Measurements from ENCODE around the gene SLC22A1.
"Not testable (repeated sequence)": the region's sequence is repeated elsewhere in the genome, so short reads cannot be mapped to it uniquely, and the experiment has no call there.

Gene SLC22A1

DNA sequence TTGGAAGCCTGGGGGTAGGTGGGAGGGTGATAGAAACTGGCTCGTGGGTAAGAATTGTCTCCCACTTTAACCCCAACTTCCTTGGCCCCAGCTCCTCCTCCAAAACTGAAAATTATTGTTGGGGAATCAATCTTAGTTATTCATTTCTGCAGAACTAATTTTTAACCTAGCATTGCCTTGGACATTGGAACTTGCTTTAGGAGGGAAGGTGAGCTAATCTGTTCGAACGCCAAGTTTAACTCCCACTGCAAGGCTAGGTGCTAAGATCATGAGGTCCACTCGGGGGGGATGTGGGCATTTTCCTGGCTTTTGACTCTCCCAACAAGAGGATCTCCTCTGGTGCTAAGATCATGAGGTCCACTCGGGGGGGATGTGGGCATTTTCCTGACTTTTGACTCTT, 3.5 kb downstream of the SLC22A1 start:
- DNase-seq, result not testable (repeated sequence)

DNA sequence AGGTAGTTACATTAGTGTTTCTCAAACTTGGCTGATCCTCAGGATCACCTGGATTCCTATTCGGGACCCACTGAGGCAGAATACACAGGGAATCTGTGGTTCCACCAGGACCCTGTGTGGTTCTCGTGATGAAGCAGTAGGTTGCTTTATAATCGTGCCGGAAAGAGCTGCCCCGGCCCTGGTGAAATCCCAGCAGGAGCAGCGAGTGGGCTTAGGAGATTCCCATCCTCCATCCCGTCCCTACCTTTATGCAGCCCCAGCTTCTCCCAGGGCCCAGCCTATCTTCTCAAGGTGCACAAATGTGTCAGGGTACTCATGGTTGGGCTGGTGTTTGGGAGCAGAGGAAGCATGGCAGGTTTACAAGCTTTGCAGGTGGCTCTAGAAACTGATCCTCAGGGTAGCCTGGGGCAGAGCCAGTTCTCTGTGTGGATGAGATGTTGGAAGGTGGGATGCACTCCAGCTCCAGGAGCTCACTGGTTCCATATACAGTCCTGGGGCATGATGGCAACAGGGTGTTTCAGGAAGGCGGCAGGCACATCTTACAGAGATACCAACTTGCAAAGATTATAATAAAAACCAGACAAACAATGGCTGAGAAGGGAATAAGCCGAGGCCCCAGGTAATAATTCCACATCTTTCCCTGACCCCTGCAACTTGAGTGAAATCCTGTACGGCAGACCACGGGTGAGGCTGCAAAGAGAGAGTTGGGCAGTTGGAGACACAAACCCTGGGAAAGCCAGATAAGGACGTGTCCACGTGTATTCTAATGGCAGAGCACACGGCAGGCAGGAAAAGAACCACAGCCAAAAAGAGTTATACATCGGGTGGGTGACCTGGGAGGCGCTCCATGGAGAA, 5.9 kb downstream of the SLC22A1 start:
- no peak for DNase-seq

DNA sequence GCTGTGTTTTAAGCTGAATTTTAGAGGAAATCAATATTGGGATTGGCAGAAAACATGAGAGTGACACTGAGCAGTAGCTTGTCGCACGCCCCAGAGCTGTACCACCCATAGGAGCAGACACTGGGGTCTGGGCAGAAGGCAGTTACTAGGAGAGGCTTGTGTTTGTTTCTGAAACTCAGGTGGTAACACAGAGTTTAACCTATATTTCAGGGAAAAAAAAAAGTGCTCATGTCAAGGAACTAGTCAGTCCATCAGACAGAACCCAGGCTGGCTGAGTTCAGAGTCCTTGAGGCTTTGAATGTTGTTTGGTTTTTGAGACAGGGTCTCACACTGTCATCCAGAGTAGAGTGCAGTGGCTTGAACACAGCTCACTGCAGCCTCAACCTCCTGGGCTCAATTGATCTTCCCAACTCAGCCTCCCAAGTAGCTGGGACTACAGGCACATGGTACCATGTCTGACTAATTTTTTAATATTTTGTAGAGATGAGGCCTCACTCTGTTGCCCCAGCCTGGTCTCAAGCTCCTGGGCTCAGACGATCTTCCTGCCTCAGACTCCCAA, 6.6 kb downstream of the SLC22A1 start:
- DNase-seq, result no peak

DNA sequence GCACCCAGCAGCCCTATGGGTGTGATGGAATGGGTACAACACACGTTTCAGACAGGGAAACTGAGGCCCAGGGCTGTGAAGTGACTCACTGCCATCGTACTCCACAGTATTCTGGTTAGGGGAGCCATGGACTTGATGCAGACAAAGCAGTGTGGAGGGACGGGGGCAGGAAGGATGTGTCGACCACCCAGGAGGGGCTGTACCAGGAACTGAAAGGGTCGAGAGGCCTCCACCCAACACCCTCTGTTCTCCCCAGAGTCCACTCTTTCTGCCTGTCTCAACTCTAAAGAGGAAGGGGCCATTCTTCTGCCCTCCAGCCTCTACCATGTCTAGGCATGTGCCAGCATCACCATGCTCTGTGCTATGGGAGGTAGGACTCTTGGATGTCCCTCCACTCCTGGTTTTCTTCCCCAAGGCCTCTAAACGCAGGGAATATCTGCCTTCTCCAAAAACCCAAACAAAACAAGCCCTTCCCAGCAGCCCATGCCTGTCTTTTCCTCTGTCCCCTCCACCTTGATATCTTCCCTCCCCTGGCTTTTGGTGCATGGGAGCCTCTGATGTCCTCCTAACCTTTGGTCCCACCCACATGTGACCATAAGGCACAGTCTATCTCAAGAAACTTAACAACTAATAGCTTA, 7.4 kb downstream of the SLC22A1 start:
- no peak for DNase-seq

DNA sequence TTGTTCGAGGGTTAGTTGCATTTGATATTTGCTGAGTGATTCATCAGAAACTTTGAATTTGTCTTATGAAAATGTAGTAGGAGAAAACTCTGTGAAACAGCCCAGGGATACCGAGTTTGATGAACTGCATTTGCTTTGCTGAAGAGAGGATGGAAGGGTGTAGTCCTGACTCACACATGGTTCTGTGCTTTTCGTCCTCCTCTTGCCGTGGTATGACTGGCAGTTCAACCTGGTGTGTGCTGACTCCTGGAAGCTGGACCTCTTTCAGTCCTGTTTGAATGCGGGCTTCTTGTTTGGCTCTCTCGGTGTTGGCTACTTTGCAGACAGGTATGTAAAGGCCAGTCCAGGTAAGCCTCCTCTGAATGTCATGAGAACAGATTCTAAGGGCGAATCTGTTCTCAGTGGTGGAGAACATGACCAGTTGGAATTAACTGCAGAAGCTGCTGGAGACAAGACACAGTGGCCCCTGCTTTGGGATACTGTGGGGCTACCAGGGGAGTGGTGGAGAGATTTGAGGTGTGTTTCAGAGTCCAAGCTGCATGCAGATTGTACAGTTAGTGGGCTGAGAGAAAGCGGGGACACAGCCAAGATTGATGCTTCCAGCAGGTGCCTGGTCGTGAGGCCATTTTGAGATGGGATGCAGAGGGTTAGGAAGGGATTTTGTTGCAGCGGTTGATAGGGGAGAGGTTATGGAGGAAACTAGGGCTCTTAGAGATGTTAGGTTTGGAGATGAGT, 8.4 kb downstream of the SLC22A1 start:
- no peak for DNase-seq

DNA sequence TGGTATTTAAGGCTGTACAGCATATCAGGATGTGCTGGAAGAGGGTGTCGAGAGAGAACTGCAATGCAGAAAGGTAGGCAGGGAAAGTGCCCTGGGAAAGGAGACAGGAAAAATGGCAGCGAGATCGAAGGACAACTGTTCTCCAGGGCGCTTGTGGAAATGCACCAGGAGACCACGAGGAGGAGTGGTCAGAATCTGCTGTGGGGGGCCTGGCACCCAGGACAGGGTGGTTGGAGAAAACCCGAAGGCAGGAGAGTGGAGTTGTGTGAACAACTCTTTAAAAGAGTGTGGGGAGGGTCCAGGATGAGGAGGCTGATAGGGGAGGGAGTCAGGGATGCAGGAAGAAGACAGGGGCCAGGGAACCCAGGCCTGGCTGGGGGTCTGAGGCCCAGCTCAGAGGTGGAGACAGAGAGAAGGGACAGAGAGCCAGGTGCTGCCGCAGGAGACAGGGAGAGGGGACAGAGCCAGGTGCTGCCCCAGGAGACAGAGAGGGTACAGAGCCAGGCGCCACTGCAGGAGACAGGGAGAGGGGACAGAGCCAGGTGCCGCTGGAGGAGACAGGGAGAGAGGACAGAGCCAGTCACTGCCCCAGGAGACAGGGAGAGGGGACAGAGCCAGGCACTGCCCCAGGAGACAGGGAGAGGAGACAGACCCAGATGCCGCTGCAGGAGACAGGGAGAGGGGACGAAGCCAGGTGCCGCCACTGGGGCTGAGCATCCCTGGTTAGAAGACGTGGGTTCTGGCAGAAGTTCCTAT, 9.3 kb downstream of the SLC22A1 start:
- no peak for DNase-seq

DNA sequence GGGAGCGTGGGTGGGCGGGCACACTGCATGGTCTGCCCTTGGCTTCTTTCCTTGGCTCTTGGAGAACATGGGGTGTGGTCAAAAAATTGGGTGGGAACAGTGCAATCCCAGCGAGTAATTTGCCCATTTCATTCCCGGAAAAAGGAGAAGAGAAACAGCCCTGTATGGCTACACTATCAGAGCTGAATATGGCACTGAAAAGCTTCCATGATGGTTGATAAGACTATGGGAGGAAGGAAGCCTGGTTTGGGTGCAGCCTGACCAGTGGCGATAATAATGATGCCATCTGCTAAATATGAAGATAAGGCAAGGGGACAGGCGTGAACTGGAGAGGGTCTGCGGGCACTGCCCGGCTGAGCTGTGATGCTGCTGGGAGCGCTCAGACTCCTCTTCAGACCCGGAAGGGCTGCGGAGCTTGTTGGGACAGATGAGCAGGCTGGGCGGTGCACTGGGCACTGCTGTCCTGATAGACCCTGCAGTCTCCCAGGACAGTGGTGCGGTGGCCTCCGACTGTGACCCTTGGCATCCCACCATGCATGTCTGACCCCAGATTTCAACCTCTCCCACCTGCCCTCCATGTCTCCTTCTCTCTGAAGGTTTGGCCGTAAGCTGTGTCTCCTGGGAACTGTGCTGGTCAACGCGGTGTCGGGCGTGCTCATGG, 10.2 kb downstream of the SLC22A1 start:
- no peak for DNase-seq

DNA sequence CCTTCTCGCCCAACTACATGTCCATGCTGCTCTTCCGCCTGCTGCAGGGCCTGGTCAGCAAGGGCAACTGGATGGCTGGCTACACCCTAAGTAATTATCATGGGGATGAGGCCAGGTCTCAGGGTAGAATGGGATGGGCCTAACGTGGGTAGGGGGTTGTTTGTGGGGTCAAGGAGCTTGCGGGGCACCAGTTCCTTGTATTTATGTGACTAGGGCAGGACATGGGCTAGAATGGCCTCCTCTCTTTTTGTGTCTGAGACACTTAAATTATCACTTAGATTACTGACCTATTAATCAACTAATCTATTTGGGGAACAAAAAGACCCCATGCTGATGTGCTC, 10.7 kb downstream of the SLC22A1 start:
- no peak for DNase-seq

DNA sequence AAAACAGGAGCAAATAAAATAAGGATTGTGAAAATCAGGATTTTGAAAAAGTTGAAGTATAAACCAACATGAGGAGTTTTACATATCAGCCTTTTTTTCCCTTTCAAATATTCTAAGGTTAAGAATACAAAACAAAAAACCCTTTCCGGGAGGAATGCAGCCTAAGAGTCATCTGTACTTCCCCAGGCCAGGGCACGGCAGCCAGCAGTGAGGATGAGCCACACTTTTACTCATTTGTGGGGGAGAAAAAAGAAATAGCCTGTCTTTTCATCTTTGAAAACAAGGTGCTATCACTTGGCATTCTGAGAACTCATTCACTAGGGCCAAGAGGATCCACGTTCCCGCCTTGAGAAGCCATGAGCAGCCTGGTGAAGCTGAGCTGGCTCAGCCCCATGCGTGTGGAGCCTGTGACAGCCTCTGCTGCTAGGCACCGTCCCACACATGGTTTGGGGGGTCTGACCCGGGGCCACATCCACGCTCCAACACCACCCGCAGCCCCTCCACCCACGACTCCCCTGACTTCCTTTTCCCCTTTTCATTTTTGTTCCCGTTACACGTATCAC, 11.2 kb downstream of the SLC22A1 start:
- DNase-seq, result no peak

DNA sequence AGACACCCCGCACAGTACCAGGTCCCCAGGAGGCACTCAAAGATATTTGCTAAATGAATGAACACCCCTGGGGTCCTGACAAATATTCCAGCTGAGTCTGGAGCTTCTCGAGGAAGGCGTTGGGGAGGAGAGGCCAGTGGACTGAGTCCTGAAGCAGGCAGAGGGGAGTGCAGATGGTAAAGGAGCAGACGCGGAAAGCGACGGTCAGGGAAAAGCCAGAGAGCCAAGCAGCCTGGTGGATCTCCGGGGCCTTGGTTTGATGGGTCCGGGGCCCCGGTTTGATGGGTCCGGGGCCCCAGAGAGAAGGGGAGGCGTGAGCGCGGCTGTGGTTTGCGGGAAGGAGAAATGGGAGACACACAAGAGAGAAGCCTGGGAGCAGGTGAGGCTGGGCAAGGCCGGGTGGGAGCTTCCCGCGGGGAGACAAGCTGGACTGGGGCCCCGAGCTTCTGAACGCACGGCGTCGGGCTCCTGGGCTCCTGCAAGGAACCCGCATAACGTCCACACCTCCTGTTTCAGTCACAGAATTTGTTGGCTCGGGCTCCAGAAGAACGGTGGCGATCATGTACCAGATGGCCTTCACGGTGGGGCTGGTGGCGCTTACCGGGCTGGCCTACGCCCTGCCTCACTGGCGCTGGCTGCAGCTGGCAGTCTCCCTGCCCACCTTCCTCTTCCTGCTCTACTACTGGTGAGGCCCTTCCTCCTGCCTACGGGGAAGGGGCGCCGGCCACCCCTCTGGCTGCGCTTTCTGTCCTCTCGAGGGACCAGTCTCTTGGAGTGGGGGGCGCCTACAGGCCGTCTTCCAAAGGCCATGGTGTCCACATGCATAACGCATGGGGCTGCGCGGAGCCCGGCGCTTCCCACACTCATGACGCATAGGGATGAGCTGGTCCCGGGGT, 12.1 kb downstream of the SLC22A1 start:
- no peak for DNase-seq

DNA sequence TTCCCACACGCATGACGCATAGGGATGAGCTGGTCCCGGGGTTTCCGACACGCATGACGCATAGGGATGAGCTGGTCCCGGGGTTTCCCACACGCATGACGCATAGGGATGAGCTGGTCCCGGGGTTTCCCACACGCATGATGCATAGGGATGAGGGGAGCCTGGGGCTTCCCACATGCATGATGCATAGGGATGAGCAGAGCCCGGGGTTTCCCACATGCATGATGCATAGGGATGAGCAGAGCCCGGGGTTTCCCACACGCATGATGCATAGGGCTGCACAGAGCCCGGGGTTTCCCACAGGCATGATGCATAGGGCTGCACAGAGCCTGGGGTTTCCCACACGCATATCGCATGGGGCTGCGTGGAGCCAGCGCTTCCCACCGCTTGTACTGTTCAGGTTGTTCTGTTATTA, 12.7 kb downstream of the SLC22A1 start:
- peak; percentile 31 for DNase-seq

DNA sequence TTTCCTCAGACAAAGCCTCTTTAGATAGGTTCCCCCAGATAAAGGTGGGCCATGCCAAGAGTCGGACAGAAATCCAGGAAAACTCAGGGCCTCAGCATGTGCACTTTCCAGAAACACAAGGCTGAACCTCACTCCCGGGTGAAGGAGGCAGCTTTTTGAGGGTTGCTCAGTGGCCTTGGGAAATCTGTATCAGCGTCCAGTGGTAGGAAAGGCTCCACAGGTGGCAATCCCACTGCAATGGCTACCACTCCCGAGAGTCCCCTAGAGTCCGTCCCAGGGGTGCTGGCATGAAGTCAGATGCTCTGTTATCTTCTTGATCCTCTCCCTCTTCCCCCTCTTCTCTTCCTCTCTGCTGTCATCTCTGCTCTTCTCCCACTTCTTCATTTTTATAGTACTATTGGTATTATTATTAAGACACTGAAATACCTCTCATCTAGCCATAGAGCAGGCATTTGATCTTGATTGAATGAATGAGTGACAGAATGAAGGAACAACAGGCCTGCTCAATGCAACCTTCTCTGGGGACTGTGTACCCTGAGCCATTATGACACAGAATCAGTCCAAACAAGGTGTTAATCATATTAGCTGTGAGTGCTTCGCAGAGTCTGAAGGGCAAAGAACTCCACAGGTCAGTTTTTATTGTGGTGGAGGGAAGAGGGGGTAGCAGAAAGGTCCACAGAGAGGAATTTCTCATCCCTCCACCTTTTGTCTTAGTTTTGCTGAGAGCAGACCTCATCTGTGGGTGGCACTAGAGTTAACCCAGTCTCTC, 13.3 kb downstream of the SLC22A1 start:
- DNase-seq, result no peak

DNA sequence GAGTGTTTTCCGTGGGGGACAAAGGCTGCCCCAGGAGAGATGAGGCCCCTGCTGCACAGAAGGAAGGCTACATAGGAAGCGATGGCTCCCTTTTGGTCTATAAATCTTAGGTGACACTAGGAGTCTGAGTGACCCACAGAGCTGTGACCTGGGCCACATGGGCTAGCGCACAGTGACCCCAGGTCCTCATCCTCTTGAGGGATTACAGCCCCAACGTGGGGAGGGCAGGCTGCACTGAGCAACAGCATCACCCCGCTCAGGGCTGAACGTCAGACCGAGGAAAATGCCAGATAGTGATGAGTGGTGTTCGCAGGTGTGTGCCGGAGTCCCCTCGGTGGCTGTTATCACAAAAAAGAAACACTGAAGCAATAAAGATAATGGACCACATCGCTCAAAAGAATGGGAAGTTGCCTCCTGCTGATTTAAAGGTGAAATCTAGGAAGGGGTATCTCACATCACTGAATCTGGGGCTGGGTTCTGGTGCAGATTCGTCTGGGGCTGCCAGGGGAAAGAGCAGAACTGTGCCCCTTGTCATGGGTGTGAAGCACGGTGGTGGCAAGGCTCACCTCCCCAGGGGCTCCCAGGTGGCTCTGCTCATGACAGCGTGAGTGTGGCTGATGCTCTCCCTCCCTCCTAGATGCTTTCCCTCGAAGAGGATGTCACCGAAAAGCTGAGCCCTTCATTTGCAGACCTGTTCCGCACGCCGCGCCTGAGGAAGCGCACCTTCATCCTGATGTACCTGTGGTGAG, 14.5 kb downstream of the SLC22A1 start:
- no peak for DNase-seq

DNA sequence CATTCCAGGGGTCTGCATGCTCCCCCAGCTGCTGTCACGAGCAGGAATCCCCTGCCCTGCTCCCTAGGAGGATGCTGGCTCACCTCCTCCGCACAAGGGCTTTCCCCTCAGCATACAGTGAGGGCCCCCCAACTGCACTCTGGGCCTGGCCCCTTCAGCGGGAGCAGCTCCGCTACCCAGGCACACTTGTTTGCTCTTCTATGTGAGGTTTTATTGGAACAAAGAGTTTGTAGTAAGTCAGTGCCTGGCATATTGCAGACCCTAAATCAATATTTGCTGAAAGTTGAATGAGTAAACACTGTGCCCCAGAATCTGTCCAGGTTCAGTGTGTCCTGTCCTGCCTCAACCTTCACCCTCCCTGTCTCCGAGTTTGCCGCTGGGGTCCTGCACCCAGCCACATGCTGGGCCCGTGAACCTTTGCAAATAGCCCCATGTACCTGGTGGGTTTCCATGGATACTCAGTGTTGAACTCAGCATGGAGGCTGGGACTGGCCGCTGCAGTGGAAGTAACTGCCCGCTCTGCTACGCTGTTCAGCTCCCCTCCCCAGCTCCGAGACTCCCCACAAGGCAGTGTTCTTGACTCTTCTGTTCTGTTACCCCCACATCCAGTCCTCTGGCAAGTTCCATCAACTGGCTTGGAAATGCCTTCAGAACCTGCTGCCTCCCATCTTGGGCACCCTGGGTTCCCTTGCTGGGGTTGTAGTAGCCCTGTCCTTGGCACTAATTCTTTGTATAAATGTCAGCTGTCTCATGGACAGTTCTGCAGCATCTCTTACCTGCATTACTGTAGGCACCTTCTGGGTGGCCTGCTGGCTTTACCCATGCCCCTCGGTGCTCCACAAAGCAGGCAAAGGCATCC, 15.7 kb downstream of the SLC22A1 start:
- DNase-seq, result no peak

DNA sequence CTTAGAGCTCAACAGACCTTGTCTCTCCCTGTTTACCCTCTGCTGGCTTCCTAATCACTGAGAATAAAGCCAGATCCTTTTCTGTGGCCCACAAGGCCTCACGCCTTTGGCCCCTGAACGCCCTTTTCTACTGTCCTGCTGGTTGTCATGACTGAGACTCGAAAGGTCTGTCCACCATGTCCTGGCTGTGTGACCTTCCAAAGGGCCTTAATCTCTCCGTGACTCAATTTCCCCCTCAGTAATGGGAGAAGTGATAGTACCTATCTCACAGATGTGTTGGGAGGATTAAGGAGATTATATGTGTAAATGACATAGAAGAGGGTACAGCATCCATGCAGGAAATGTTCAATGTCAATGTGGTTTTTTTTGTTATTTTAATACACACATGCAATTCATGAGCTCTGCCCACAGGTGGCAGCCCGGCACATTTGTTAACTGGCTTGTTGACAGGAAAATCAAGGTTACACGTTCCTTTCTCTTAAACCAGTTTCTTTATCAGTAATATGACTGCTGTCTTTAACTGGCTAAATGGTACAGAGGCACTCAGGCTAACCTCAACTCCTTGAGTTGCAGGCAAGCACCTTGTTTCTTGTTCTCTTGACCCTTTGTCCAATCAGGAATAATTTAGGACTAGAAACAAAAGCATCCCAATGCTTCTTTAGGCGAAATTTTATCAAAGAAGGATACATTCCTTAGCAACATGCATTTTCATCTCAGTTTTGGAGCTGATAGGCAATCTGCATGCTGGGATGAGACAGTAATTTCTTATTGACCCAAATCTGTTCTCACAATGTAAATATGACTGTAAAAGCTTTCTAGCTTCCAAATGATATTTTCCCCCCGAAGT, 16.6 kb downstream of the SLC22A1 start:
- peak; percentile 66 for DNase-seq

DNA sequence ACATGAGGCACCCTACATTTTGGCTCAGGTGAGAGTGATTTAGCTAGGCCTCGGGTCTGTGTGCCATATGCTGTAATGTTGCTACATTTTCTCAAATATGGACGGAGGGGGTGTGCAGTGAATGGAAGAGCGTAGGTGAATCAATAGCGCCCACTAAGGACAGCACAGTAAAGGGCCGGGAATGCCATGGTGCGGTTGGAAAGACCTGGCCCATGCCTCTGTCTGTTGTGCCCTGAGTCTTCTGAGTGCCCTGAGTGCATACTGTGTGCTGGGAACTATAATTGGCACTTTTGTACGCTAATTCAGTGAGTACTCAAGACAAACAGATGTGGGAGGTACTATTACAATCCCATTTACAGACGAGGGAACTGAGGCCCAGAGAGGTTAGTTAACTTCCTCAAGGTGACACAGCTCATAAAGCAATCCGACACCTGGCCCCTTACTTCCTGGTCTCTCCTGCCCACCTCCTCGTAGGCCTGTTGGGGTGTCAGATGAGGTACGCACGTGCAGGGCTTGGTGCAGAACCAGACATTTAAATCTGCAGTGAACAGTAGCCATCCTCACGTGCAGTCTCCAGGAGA, 17.3 kb downstream of the SLC22A1 start:
- DNase-seq, result no peak

DNA sequence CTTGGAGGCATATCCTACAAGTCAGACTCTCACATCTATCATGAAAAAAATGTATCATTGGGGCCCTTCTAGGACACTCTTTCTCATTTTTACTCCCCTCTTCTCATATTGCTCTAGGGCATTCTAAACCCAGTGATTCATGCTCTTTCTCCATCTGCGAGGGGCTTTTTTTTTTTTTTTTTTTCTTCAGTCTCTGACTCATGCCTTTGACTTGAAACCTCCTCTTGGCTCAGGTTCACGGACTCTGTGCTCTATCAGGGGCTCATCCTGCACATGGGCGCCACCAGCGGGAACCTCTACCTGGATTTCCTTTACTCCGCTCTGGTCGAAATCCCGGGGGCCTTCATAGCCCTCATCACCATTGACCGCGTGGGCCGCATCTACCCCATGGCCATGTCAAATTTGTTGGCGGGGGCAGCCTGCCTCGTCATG, 17.8 kb downstream of the SLC22A1 start:
- no peak for DNase-seq

Data from stimulated activated CD4-positive, alpha-beta T cell treated with anti-CD3 and anti-CD28 coated beads, Interleukin-4, amount 100 ng/mL, for 1 hour (primary cell).